WTC11 (cell line): ENCODE measurements around the gene ARHGAP21. TPM values are rescaled to one million over a fixed set of nuclear protein-coding genes. Genes with fewer than 3 reads are reported as not detected.

Experiments
- ATAC-seq: fragments of 200-7000 bp; cut with Tn5 transposase; 2 replicates; pipeline ENCODE4 v1.10.0; 2021; ENCODE audit warnings: mild to moderate bottlenecking, moderate library complexity
- CTCF ChIA-PET: fragments of 300-600 bp; sonication (Branson Sonifier 250); formaldehyde crosslinking; loops from one replicate; lab custom pipeline; 2021; ENCODE audit warnings: antibody characterized with exemption; lab: Charles Lee
- POLR2A ChIA-PET: fragments of 350-600 bp; sonication (Branson Sonifier 250); formaldehyde crosslinking; loops from one replicate; lab custom pipeline; 2021; ENCODE audit warnings: antibody characterized with exemption; lab: Charles Lee
- DNase-seq: peaks from one replicate; pipeline ENCODE4 v3.0.0; 2021; ENCODE audit warnings: low spot score
- H3K27ac Mint-ChIP-seq: 2 replicates; pipeline ENCODE4 v1.8.0; 2021; ENCODE audit warnings: mixed read lengths
- H3K27me3 Mint-ChIP-seq: 2 replicates; pipeline ENCODE4 v1.8.0; 2021; ENCODE audit warnings: low read depth, mild to moderate bottlenecking, moderate library complexity, mixed read lengths
- H3K36me3 Mint-ChIP-seq: 2 replicates; pipeline ENCODE4 v1.8.0; 2021; ENCODE audit warnings: mixed read lengths
- H3K4me1 Mint-ChIP-seq: 2 replicates; pipeline ENCODE4 v1.8.0; 2022; ENCODE audit warnings: mixed read lengths
- H3K4me3 Mint-ChIP-seq: 2 replicates; pipeline ENCODE4 v1.8.0; 2021; ENCODE audit warnings: mild to moderate bottlenecking, moderate library complexity, mixed read lengths
- H3K9me3 Mint-ChIP-seq: 2 replicates; pipeline ENCODE4 v1.8.0; 2021; ENCODE audit warnings: mixed read lengths
- CREB1 ChIP-seq: sonication (generic); formaldehyde crosslinking; IDR thresholded peaks from 2 replicates; pipeline ENCODE4 v1.8.0; 2023; ENCODE audit warnings: mild to moderate bottlenecking, missing genetic modification reagents
- GABPB1 ChIP-seq: sonication (generic); formaldehyde crosslinking; IDR thresholded peaks from 2 replicates; pipeline ENCODE4 v1.8.1; 2023; ENCODE audit warnings: mild to moderate bottlenecking, missing genetic modification reagents
- HMGA2 ChIP-seq: fragments of 250-450 bp; sonication (Bioruptor Pico); IDR thresholded peaks from 2 replicates; pipeline ENCODE4 v1.4.0; 2021; ENCODE audit warnings: mild to moderate bottlenecking, moderate library complexity
- IRF1 ChIP-seq: sonication (generic); formaldehyde crosslinking; IDR thresholded peaks from 2 replicates; pipeline ENCODE4 v1.8.0; 2023; ENCODE audit warnings: missing genetic modification reagents
- KAT7 ChIP-seq: sonication (generic); formaldehyde crosslinking; IDR thresholded peaks from 2 replicates; pipeline ENCODE4 v1.8.1; 2023; ENCODE audit warnings: missing genetic modification reagents, mild to moderate bottlenecking, borderline replicate concordance
- NFATC4 ChIP-seq: fragments of 250-450 bp; sonication (Bioruptor Pico); IDR thresholded peaks from 2 replicates; pipeline ENCODE4 v1.9.0; 2021; ENCODE audit warnings: mild to moderate bottlenecking
- TCF7 ChIP-seq: sonication (generic); formaldehyde crosslinking; IDR thresholded peaks from 2 replicates; pipeline ENCODE4 v1.8.0; 2022; ENCODE audit warnings: mild to moderate bottlenecking, low read depth, missing genetic modification reagents, moderate library complexity
- USF2 ChIP-seq: sonication (generic); formaldehyde crosslinking; IDR thresholded peaks from 2 replicates; pipeline ENCODE4 v1.8.1; 2023; ENCODE audit warnings: mild to moderate bottlenecking, missing genetic modification reagents, moderate library complexity
- ZNF232 ChIP-seq: sonication (generic); formaldehyde crosslinking; IDR thresholded peaks from 2 replicates; pipeline ENCODE4 v1.8.0; 2022; ENCODE audit warnings: mild to moderate bottlenecking, missing genetic modification reagents
- ZNF281 ChIP-seq: sonication (generic); formaldehyde crosslinking; IDR thresholded peaks from 2 replicates; pipeline ENCODE4 v1.8.0; 2023; ENCODE audit warnings: mild to moderate bottlenecking, missing genetic modification reagents
- ZNF317 ChIP-seq: sonication (generic); formaldehyde crosslinking; IDR thresholded peaks from 2 replicates; pipeline ENCODE4 v1.8.1; 2023; ENCODE audit warnings: low read depth, mild to moderate bottlenecking, moderate library complexity, missing genetic modification reagents, borderline replicate concordance
- ZNF396 ChIP-seq: fragments of 250-450 bp; sonication (Bioruptor Pico); IDR thresholded peaks from 2 replicates; pipeline ENCODE4 v1.8.0; 2021; ENCODE audit warnings: mild to moderate bottlenecking, moderate library complexity, borderline replicate concordance
- total RNA-seq: library from RNA; stranded (reverse); gene quantifications from 3 replicates; pipeline ENCODE4 v1.2.3, GENCODE V29; 2021
- TF ChIP-seq, protein P1 (sequence below): sonication (generic); formaldehyde crosslinking; IDR thresholded peaks from 2 replicates; pipeline ENCODE4 v1.8.0; 2022; ENCODE audit warnings: mild to moderate bottlenecking, missing genetic modification reagents
- TF ChIP-seq, protein P2 (sequence below): sonication (generic); formaldehyde crosslinking; IDR thresholded peaks from 2 replicates; pipeline ENCODE4 v1.8.1; 2023; ENCODE audit warnings: mild to moderate bottlenecking, missing genetic modification reagents
- TF ChIP-seq, protein P3 (sequence below): fragments of 250-450 bp; sonication (Bioruptor Pico); IDR thresholded peaks from 2 replicates; pipeline ENCODE4 v1.9.0; 2021; ENCODE audit warnings: mild to moderate bottlenecking
- TF ChIP-seq, protein P4 (sequence below): sonication (generic); formaldehyde crosslinking; conservative IDR thresholded peaks from 2 replicates; pipeline ENCODE4 v1.8.1; 2023; ENCODE audit warnings: mild to moderate bottlenecking, low read depth, missing genetic modification reagents, moderate library complexity

Gene ARHGAP21
- total RNA-seq, 1 experiment from 2014 or later: 33.8 TPM

- ChIA-PET CTCF (interaction anchor here (0.8 kb wide), 1 partner anchor 90 kb away, joined by 3 read pairs; no protein-coding TSS in a partner anchor), POLR2A (no interaction called here)
- H3K27ac Mint-ChIP-seq: no peak overlapping the region
- TF ChIP-seq, protein P1, sequence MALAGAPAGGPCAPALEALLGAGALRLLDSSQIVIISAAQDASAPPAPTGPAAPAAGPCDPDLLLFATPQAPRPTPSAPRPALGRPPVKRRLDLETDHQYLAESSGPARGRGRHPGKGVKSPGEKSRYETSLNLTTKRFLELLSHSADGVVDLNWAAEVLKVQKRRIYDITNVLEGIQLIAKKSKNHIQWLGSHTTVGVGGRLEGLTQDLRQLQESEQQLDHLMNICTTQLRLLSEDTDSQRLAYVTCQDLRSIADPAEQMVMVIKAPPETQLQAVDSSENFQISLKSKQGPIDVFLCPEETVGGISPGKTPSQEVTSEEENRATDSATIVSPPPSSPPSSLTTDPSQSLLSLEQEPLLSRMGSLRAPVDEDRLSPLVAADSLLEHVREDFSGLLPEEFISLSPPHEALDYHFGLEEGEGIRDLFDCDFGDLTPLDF (CRISPR knock-in tag): no peak
- TF ChIP-seq, protein P2, sequence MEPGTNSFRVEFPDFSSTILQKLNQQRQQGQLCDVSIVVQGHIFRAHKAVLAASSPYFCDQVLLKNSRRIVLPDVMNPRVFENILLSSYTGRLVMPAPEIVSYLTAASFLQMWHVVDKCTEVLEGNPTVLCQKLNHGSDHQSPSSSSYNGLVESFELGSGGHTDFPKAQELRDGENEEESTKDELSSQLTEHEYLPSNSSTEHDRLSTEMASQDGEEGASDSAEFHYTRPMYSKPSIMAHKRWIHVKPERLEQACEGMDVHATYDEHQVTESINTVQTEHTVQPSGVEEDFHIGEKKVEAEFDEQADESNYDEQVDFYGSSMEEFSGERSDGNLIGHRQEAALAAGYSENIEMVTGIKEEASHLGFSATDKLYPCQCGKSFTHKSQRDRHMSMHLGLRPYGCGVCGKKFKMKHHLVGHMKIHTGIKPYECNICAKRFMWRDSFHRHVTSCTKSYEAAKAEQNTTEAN (CRISPR knock-in tag): no peak
- no peak for TF ChIP-seq TCF7 (CRISPR knock-in tag)
- no peak for TF ChIP-seq USF2 (CRISPR knock-in tag)
- TF ChIP-seq NFATC4 (CRISPR knock-in tag): no peak
- TF ChIP-seq, protein P3, sequence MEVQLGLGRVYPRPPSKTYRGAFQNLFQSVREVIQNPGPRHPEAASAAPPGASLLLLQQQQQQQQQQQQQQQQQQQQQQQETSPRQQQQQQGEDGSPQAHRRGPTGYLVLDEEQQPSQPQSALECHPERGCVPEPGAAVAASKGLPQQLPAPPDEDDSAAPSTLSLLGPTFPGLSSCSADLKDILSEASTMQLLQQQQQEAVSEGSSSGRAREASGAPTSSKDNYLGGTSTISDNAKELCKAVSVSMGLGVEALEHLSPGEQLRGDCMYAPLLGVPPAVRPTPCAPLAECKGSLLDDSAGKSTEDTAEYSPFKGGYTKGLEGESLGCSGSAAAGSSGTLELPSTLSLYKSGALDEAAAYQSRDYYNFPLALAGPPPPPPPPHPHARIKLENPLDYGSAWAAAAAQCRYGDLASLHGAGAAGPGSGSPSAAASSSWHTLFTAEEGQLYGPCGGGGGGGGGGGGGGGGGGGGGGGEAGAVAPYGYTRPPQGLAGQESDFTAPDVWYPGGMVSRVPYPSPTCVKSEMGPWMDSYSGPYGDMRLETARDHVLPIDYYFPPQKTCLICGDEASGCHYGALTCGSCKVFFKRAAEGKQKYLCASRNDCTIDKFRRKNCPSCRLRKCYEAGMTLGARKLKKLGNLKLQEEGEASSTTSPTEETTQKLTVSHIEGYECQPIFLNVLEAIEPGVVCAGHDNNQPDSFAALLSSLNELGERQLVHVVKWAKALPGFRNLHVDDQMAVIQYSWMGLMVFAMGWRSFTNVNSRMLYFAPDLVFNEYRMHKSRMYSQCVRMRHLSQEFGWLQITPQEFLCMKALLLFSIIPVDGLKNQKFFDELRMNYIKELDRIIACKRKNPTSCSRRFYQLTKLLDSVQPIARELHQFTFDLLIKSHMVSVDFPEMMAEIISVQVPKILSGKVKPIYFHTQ (CRISPR knock-in tag): no peak
- TF ChIP-seq ZNF317 (CRISPR knock-in tag): no peak
- TF ChIP-seq KAT7 (CRISPR knock-in tag): no peak
- TF ChIP-seq ZNF232 (CRISPR knock-in tag): no peak
- TF ChIP-seq, all 79 proteins: peak for 0
- Mint-ChIP-seq H3K4me1 (peaks cover 4% of the 10 kb centered on the region), H3K9me3 (no peaks in the 10 kb centered on the region), H3K4me3 (no peak overlapping the region), H3K36me3 (no peaks in the 10 kb centered on the region), H3K27me3 (no peaks in the 10 kb centered on the region)
- DNase-seq: no peak
- no peak for ATAC-seq
These were observed 15.6 kb downstream of the ARHGAP21 start for GRCh38 chr10:24708081-24708480.

GRCh38 chr10:24707445-24707844 lies 16.2 kb downstream of the ARHGAP21 start:
- no peak for ATAC-seq
- no peak overlapping the region for H3K27ac Mint-ChIP-seq
- H3K4me3 Mint-ChIP-seq: no peak overlapping the region
- peaks cover 4% of the 10 kb centered on the region for H3K4me1 Mint-ChIP-seq
- ChIA-PET CTCF (interaction anchor here (0.8 kb wide), 1 partner anchor 90 kb away, joined by 3 read pairs; no protein-coding TSS in a partner anchor), POLR2A (no interaction called here)
- no peaks in the 10 kb centered on the region for H3K9me3 Mint-ChIP-seq
- no peaks in the 10 kb centered on the region for H3K27me3 Mint-ChIP-seq
- H3K36me3 Mint-ChIP-seq: no peaks in the 10 kb centered on the region
- no peak for DNase-seq
- TF ChIP-seq GABPB1 (CRISPR knock-in tag) (no peak), ZNF396 (CRISPR knock-in tag) (no peak), ZNF281 (CRISPR knock-in tag) (no peak), HMGA2 (CRISPR knock-in tag) (no peak), IRF1 (CRISPR knock-in tag) (no peak), CREB1 (no peak)
- TF ChIP-seq, protein P3 (CRISPR knock-in tag): no peak
- TF ChIP-seq, protein P4, sequence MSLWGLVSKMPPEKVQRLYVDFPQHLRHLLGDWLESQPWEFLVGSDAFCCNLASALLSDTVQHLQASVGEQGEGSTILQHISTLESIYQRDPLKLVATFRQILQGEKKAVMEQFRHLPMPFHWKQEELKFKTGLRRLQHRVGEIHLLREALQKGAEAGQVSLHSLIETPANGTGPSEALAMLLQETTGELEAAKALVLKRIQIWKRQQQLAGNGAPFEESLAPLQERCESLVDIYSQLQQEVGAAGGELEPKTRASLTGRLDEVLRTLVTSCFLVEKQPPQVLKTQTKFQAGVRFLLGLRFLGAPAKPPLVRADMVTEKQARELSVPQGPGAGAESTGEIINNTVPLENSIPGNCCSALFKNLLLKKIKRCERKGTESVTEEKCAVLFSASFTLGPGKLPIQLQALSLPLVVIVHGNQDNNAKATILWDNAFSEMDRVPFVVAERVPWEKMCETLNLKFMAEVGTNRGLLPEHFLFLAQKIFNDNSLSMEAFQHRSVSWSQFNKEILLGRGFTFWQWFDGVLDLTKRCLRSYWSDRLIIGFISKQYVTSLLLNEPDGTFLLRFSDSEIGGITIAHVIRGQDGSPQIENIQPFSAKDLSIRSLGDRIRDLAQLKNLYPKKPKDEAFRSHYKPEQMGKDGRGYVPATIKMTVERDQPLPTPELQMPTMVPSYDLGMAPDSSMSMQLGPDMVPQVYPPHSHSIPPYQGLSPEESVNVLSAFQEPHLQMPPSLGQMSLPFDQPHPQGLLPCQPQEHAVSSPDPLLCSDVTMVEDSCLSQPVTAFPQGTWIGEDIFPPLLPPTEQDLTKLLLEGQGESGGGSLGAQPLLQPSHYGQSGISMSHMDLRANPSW (CRISPR knock-in tag): no peak
